ENCODE measurements around the gene RANGAP1. TPM values are rescaled to one million over a fixed set of nuclear protein-coding genes. Genes with fewer than 3 reads are reported as not detected.

The RANGAP1 gene, protein sequence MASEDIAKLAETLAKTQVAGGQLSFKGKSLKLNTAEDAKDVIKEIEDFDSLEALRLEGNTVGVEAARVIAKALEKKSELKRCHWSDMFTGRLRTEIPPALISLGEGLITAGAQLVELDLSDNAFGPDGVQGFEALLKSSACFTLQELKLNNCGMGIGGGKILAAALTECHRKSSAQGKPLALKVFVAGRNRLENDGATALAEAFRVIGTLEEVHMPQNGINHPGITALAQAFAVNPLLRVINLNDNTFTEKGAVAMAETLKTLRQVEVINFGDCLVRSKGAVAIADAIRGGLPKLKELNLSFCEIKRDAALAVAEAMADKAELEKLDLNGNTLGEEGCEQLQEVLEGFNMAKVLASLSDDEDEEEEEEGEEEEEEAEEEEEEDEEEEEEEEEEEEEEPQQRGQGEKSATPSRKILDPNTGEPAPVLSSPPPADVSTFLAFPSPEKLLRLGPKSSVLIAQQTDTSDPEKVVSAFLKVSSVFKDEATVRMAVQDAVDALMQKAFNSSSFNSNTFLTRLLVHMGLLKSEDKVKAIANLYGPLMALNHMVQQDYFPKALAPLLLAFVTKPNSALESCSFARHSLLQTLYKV
- total RNA-seq, result 33.0 TPM

DNA sequence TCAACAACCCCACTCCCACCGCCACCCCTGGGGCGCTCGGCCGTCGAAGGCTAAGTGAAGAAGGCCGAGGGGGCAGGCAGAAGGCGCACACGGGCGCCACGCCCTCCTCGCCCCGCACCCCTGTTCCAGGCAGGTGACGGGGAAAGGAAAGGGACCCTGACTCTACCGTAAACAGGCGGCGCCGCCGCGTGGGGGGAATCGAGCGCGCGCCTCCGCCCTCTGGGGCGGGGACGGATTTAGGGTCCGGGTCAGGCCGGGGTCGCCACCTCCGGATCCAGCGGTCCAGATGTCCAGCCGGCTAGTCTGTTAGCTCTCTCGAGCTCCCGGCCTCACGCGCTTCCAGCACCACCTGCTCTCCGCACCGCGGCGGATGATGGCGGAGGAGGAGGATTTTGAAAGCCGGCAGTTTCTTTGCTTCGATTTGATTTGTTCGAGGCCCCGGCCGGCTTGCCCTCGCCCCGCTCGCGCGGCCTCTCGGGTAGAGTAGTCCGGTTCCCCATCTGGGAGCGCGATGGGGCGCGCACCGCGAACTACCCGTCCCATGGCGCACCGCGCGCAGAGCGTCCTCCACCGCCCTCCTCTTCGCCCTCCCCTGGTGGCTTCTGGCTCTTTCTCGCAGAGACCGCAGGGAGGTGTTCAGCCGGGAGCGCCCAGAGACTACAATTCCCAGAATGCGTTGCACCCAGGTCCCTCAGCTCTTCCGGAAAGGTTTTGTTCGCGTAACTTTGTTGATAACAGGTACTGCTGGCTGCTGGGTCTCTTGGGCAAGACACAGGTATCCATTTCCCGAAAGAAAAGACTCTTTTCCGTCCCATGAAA lies at the start of gene RANGAP1:
RANGAP1 (minus strand) TSS at position 368 of the 819 bp plus-strand sequence. CDS start 5,143 bp downstream, outside the sequence.
- DNase-seq (ENCODE audit: low spot score in 2 of 2), result peak; percentile 97
- FAIRE-seq, result peak; percentile 84

DNA sequence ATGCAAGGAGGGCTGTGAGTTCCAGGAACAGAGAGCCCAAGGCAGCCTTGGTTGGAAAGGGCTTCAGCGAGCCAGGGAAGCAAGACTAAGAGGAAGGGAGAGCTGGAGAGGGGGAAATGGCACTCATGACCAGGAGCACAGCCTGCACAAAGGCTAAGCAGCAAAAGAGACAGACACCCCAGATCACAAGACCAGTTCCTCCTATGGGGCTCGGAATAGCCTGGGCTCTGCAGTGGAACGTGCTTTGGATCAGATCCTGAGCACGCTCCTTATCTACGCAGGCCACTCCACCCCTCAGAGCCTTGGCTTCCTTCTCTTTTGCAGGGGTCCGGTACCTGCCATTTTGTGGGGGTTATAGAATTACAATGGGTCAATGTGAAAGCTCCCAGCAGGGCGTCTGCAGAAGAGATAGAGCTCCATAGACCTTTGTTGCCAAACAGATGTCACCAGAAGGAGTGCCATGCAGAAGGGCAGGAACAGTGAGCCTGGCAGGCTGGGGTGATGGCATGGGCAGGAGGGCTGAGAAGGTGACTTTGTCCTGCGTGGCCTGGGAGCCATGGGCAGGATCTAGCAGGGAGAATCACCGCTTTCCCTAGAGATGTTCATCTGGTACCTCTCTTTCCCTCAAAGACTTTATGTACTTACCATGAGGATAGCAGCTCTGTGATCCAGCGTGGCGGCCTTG lies 49.1 kb upstream of the RANGAP1 start:
- DNase-seq (ENCODE audit: low spot score in 2 of 2) (no peak), FAIRE-seq (no peak)

DNA sequence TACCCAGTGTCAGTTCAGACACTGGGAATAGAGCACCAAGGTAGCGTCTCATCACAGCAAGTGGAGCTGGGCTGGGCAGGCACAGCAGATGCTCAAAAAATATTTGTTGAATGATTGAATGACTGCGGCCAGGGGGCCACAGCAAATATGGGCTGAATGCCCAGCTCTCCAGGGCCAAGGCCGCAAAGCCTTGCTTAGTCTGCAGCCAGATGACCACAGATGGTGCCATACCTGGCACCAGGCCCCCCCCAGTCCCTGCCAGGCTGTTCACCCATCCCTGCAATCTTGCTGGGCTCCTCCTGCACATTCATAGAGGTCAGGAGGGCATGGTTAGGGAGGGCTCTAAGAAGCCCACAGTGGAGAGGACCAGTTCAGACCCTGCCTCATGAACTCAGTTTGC lies 48.2 kb upstream of the RANGAP1 start:
- no peak for FAIRE-seq
- no peak for DNase-seq (ENCODE audit: low spot score in 2 of 2)

DNA sequence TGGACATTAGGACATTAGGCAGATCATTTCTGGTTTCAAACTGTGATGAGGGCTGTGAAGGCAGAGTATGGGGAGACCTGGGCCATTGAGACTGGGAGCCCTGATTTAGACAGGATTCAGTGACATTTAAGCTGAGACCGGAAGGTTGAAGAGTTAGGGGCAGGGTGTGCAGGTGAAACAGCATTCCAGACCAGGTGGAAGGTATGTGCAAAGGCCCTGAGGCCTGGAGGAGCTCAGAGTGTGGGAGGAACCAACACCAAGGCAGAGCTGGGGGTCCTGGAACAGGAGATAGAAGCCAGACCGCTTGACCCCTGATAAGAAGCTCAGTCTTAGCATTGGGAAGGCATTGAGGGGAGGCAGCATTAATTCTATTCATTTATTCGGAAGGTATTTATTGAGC lies 47.8 kb upstream of the RANGAP1 start:
- FAIRE-seq, result no peak
- no peak for DNase-seq (ENCODE audit: low spot score in 2 of 2)

DNA sequence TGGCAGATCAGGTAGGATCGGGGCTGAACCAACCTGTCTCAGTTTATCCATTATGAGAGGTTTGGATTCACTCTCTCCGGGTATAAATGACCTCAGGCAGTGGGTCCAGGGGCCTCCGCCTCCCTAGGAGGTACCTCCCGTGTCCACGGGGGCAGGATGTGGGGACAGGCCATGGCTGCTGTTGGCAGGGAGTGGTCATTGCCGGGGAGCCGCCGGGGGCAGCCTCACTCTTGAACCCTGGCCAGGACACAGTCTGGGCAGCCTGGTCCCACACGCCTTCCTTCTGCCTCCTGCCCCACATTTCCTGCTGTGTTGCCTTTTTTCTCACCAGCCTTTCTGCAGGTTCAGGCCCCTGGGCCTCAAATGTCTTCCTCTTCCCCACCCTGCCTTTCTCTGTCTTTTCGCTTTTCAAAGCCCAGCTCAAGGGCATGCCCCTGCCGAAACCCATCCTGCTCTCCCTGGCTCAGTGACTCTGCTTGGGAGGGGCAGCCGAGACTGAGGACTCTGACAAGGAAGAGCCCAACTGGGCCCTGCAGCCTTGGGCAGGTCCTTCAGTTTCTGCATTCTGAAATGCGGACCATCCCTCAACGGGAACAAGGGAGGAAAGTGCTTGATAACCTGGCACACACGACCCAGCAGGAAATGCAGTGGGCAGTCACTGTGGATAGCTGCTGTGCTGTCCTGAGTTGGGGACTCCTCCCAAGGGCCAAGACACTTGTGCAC lies 46.4 kb upstream of the RANGAP1 start:
- FAIRE-seq (no peak), DNase-seq (ENCODE audit: low spot score in 2 of 2) (no peak)

DNA sequence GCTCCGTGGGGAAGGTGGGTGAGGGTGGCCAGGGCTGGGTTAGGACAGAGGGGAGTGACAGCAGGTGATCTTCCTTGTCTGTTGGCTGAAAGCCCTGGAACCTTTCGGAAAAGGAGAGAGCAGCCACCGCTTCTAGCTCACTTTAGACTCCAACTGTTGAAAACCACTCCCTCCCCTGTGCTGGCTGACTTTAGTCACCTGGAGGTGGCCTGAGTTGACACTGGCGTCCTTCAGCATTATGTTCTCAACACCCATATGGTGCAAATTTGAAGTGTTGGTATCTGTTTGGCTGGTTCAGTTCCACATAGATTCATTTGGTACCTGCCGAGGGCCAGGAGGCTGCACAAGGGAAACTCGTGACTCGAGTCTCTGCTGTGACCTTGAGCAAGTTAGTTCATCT lies 44.2 kb upstream of the RANGAP1 start:
- no peak for DNase-seq (ENCODE audit: low spot score in 2 of 2)
- FAIRE-seq, result no peak

DNA sequence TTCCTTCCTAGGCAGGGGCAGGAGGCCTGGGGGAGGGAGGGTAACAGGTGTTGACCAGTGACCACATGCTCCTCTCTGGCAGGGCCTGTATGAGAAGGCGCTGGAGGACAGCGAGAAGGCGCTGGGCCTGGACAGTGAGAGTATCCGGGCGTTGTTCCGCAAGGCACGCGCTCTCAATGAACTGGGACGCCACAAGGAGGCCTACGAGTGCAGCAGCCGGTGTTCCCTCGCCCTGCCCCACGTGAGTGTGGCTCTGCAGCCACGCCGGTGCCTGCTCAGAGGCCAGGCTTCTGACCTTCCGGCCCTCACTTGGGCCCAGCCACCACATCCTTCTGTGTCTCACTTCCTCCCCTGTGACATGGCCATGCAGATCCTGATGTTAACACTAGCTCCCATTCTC lies 41.1 kb upstream of the RANGAP1 start:
- FAIRE-seq, result no peak

DNA sequence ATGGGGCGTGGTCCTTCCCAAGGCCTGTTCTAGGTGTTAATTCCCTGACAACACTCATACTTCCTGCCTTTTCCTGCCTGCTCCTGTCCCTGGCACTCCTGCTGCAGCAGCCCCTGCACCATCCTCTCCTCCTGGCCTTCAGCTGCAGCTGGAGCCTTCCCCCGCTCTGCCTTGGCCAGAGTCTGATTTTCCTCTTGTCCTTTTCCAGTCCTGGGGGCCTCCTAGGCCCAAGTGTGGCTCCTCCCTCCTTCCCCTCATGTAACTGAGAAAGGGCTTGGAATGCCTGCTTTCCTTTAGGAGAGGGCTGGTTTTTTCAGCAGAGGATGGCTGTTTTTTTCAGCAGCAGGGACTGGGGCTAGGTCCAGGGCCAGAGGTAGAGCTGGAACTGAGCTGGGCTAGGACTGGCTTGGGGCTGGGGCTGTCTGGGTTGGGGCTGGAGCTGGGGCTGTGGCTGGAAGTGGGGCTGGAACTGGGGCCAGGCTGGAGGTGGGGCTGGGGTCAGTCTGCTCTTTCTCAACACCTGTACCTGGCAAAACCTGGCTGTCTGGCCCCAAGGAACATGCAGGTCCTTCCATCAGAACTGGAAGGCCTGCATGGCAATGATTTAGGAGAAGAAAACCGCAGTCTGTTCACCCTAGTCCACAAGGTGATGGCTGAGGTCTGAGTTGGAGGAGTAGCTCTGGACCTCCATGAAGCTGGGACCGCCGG lies 39.0 kb upstream of the RANGAP1 start:
- FAIRE-seq (no peak), DNase-seq (ENCODE audit: low spot score in 2 of 2) (no peak)

More for the DNA sequence above, 41.1 kb upstream of the RANGAP1 start:
- peak in 1 of 2 donors; percentile 60 for DNase-seq (ENCODE audit: low spot score in 2 of 2)

DNA sequence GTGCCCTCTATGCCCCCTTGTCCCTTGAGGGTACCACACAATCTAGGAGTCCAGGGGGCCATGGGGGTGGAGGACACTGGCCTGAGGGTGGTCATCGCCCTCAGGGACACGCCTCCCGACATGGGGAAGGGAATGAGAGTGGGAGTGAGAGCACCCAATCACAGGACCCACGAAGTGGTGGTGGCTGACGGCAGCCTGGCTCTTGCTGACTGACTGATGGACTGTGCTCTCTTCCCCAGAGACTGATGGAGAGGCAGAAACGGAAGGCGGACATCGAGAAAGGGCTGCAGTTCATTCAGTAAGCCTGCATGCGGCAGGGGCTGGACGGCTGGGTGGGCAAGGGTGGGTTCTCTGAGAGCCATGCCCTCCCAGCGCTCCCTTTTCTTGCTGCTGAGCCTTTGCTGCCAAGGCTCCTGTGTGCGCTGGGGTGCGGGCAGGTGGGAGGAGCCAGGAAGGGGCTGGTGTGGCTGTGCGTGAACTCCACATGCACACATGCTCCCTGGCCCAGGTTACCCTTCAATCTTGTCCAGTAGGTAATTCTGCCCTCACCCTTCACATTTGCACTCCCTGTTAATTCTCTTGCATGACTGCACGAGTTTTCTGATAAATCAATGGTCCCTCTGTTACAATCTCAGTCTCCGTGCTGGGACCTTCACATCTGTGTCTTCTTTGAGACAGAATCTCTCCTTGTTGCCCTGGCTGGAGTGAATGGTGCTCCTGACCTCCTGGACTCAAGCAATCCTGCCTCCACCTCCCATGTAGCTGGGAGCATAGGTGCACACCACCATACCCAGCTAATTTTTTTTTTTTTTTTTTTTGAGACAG lies 34.6 kb upstream of the RANGAP1 start:
- FAIRE-seq (no peak), DNase-seq (ENCODE audit: low spot score in 2 of 2) (no peak)

DNA sequence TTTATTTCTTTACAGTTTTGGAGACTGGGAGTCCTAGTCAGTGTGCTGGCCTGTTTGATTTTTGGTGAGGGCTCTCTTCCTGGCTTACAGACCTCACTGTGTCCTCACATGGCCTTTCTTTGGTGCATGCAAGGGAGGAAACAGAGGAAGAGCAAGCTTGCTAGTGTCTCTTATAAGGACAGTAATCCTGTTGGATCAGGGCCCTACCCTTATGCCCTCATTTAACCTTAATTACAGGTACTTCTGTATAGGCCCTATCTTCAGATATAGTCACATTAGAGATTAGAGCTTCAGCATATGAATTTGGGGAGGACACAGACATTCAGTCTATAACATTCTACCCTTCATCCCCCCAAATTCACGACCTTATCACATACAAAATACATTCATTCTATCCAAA lies 29.6 kb upstream of the RANGAP1 start:
- no peak for DNase-seq (ENCODE audit: low spot score in 2 of 2)
- no peak for FAIRE-seq

DNA sequence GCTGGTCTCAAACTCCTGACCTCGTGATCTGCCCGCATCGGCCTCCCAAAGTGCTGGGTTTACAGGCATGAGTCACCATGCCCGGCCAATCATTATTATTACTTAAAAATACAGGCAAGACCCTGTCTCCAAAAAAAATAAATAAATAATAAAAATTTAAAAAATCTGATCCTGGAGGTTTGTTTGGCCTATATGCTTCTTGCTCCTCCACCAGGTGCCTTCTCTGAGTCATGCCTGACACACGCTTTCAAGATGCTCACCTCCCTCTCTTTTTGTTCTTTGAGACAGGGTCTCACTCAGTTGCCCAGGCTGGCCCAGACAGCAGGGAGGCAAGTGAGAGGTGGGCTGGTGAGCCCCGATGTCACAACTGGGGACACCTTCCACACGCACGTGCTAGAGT lies 28.8 kb upstream of the RANGAP1 start:
- FAIRE-seq (no peak), DNase-seq (ENCODE audit: low spot score in 2 of 2) (no peak)

DNA sequence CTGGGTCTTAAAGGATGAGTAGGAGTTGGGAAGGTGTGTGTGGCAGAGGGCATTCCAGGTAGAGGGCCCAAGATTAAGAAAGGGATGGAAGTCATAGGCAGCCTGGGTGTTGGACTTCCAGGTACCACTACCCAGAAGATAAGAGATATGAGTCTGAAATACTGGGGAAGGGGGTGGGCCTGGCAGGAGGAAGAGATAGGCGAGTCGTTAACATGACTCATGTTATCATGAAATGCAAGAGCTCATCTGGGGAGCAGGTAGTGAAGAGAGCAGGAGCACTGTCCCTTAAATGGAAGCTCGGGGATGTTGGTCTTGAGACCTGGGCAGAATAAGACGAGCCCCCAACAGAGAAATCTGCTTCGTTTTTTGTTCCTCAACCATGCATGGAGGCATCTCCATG lies 25.5 kb upstream of the RANGAP1 start:
- DNase-seq (ENCODE audit: low spot score in 2 of 2) (no peak), FAIRE-seq (no peak)

DNA sequence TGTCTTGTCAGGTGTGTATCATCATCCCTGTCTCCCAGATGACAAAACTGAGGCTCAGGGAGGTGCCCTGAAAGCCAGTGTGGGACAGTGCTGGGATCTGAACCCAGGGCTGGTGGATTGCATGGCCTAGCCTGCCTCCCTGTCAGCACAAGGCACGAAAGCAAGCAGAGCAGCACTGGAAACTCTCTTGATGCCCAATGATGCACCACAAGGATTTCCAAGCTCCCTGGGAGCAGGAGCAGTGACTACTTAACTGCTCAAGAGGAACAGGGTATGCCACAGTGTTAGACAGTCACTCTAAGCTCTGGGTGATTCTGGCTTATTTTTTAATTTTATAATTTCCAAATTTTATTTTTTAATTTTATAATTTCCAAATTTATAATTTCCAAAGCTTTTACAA lies 24.3 kb upstream of the RANGAP1 start:
- DNase-seq (ENCODE audit: low spot score in 2 of 2) (no peak), FAIRE-seq (no peak)

DNA sequence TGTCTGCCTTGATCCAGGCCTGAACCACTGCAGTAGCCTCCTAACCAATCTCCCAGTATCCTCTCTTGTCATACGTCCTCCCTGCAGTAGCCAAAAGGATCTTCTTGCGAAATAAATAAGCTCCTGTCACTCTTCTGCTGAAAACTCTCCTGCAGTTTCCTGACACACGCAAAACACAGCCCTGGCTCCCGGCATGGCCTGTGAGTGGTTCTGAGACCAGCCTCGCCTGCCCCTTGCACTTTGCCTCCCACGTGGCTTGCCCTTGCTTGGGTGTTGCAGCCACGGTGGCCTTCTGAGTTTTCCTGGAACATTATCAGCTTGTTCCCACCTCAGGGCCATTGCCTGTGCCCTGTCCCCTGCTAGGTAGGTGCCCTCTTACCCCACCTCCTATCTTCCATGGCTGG lies 22.6 kb upstream of the RANGAP1 start:
- no peak for FAIRE-seq
- DNase-seq (ENCODE audit: low spot score in 2 of 2), result no peak

DNA sequence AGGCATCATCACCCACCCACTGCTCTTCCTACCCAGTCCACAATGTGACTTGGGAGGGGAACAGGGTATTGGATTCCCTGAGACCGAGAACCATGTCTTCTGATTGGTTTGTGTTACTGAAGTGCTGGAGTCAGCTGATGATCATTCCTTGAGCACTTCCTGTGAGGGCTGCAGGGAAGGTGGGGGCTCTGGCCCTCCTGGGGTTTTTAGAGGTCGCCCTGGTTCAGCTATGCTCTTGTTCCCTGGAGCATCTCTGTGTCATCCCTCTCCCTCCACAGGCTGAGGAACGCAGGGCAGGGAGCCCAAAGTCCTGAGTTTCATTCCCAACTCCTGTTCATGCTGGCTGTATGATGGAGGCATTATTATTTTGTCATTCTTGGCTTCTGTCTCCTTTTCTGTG lies 22.1 kb upstream of the RANGAP1 start:
- FAIRE-seq (no peak), DNase-seq (ENCODE audit: low spot score in 2 of 2) (no peak)

DNA sequence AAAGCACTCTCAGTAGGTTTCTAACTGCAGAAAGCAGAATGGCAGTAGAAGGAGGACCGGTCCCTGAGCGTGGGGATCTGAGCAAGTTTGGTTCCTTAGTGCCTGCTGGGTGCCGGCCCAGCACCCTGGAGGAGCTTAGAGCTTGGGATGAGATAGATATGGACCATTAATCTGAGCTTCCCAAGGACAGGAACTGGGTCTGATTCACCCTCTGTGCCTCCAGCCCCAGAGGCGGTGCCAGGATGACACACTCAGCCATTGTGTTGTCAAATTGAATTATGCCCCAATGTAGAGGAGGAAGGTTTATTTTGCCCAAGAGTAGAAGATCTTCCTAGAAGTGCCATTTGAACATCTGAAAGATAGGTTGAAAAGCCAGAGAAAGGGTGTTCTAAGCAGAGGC lies 19.7 kb upstream of the RANGAP1 start:
- no peak for FAIRE-seq

DNA sequence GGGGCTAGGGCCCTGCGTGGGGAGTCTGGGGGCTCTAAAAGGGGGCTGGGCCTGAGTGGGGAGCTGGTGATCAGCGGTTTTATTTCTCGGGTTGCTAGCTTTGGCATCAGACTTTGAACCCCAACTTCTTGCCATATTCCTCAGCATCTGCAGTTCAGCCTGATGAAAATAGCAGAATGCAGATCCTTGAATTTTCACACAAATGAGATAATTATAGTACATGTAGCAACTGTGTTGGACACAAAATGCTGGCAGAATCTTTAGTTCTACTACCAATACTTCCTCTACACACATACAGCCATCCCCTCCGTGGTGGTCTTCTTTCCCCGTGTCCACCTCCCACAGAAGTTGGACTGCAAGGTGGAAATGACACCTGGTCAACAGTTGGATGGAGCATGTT lies 16.8 kb upstream of the RANGAP1 start:
- DNase-seq (ENCODE audit: low spot score in 2 of 2), result peak; percentile 33 to 42

More for the DNA sequence above, 19.7 kb upstream of the RANGAP1 start:
- DNase-seq (ENCODE audit: low spot score in 2 of 2), result no peak

DNA sequence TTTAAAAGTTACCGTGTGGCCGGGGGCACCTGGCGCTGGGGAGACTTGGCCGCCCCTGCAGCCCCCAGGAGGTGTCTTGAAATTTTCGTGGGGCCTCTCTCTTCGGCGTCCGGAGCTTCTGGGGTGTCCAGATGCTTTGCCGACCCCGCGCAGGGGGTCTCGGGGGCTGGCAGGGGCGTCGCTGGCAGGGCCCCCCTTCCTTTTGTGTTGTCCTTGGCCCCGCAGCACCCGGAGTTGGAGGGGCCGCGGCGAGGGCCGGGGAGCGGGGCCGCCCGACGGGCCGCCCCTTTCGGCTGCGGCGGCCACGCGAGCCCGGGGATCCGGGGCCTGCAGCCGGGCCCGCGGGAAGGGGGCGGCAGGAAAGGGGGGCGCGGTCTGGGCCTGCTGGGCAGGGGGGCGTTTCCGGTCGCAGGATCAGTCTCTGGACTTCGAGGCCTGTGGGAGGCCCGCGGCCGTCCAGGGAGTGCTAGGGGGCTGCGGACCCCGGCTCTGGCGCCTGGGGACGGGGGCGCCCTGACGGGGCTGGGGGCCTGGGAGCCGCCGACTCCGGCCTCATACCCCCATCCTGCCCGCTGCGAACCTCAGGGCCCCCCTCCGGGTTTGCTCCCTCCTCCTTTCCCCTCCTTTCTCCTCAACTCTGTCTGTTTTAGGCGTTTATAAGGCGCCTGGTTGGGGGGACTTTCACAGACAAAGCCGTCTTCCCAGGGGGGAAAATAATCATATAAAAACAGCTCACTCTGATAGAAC lies 16.2 kb upstream of the RANGAP1 start:
- DNase-seq (ENCODE audit: low spot score in 2 of 2) (peak; percentile 58 to 73), FAIRE-seq (no peak)

More for the DNA sequence above, 16.8 kb upstream of the RANGAP1 start:
- FAIRE-seq, result no peak

Measured in frontal cortex (tissue), 4 donors.